Mesenchymal stem cell (in vitro differentiated cells and primary cell): ENCODE results near the gene DOCK2.

Experiments used
- DNase-seq: peaks from one replicate; pipeline ENCODE4 v3.0.0-alpha.2; 2013
- H2AFZ ChIP-seq: one replicate; pipeline ENCODE4 v1.6.1; 2013; ENCODE audit warnings: low read depth, mild to moderate bottlenecking, control low read depth, inconsistent platforms, low read length, moderate library complexity
- H2AK5ac ChIP-seq: 2 replicates; pipeline ENCODE4 v1.6.1; 2013; ENCODE audit warnings: low read length, moderate library complexity, mild to moderate bottlenecking, inconsistent platforms; ENCODE audit not compliant: severe bottlenecking
- H2BK120ac ChIP-seq: one replicate; pipeline ENCODE4 v1.6.1; 2013; ENCODE audit warnings: low read depth, mild to moderate bottlenecking, inconsistent platforms, low read length, moderate library complexity
- H2BK12ac ChIP-seq, 2 experiments: one replicate each; pipeline ENCODE4 v1.6.1; 2013; ENCODE audit warnings: inconsistent platforms in 2 of 2, low read length in 2 of 2, mild to moderate bottlenecking in 2 of 2, moderate library complexity in 2 of 2, control low read depth in 1 of 2
- H2BK15ac ChIP-seq: one replicate; pipeline ENCODE4 v1.6.1; 2013; ENCODE audit warnings: mild to moderate bottlenecking, low read depth, inconsistent platforms; ENCODE audit not compliant: poor library complexity, severe bottlenecking
- H2BK5ac ChIP-seq: 2 replicates; pipeline ENCODE4 v1.6.1; 2013; ENCODE audit warnings: low read depth, mild to moderate bottlenecking, low read length, control low read depth, inconsistent platforms; ENCODE audit not compliant: poor library complexity, severe bottlenecking
- H3K14ac ChIP-seq, 2 experiments: one replicate each; pipeline ENCODE4 v1.6.1; 2013; ENCODE audit warnings: inconsistent platforms in 2 of 2, low read length in 2 of 2, control low read depth in 1 of 2, mild to moderate bottlenecking in 1 of 2, moderate library complexity in 1 of 2
- H3K18ac ChIP-seq, 2 experiments: one replicate each; pipeline ENCODE4 v1.6.1; 2013; ENCODE audit warnings: inconsistent platforms in 2 of 2, low read length in 2 of 2, control low read depth in 1 of 2, low read depth in 1 of 2, mild to moderate bottlenecking in 1 of 2
- H3K23ac ChIP-seq, 2 experiments: one replicate each; pipeline ENCODE4 v1.6.1; 2013; ENCODE audit warnings: inconsistent platforms in 2 of 2, low read length in 2 of 2, mild to moderate bottlenecking in 2 of 2, moderate library complexity in 2 of 2, control low read depth in 1 of 2
- H3K27ac ChIP-seq: 2 replicates; pipeline ENCODE4 v1.5.1; 2013; ENCODE audit warnings: mild to moderate bottlenecking, moderate library complexity, low read length, control low read depth, inconsistent platforms; ENCODE audit not compliant: poor library complexity, severe bottlenecking
- H3K27me3 ChIP-seq, 2 experiments: 2 replicates each; pipeline versions ENCODE4 v1.6.1 to v1.7.0; 2013; ENCODE audit warnings: low read length in 2 of 2, mild to moderate bottlenecking in 2 of 2, moderate library complexity in 2 of 2, control low read depth in 1 of 2, inconsistent platforms in 1 of 2; ENCODE audit not compliant: control insufficient read depth in 1 of 2, insufficient read depth in 1 of 2
- H3K36me3 ChIP-seq, 2 experiments: 2 replicates each; pipeline versions ENCODE4 v1.6.1 to v1.7.0; 2013; ENCODE audit warnings: low read length in 2 of 2, control low read depth in 1 of 2, inconsistent platforms in 1 of 2, low read depth in 1 of 2, mild to moderate bottlenecking in 1 of 2; ENCODE audit not compliant: insufficient read depth in 2 of 2, control insufficient read depth in 1 of 2
- H3K4ac ChIP-seq, 2 experiments: one replicate each; pipeline ENCODE4 v1.6.1; 2013; ENCODE audit warnings: inconsistent platforms in 2 of 2, low read length in 2 of 2, mild to moderate bottlenecking in 2 of 2, moderate library complexity in 2 of 2, control low read depth in 1 of 2, low read depth in 1 of 2
- H3K4me1 ChIP-seq: 2 replicates; pipeline ENCODE4 v1.6.1; 2013; ENCODE audit warnings: low read depth, low read length, control low read depth; ENCODE audit not compliant: control insufficient read depth, insufficient read depth
- H3K4me2 ChIP-seq: 2 replicates; pipeline ENCODE4 v1.6.1; 2013; ENCODE audit warnings: low read length, mild to moderate bottlenecking, inconsistent platforms; ENCODE audit not compliant: poor library complexity, severe bottlenecking
- H3K4me3 ChIP-seq, 2 experiments: 2 replicates each; pipeline versions ENCODE4 v1.5.1 to v1.7.0; 2013; ENCODE audit warnings: low read length in 2 of 2, mild to moderate bottlenecking in 2 of 2, control low read depth in 1 of 2, low read depth in 1 of 2; ENCODE audit not compliant: insufficient read depth in 1 of 2
- H3K79me1 ChIP-seq: replicated peaks from 2 replicates; pipeline ENCODE4 v1.6.1; 2013; ENCODE audit warnings: mild to moderate bottlenecking, control low read depth, low read length, inconsistent platforms; ENCODE audit not compliant: poor library complexity, severe bottlenecking
- H3K9ac ChIP-seq: 2 replicates; pipeline ENCODE4 v1.7.0; 2013; ENCODE audit warnings: mild to moderate bottlenecking, low read length, moderate library complexity
- H3K9me3 ChIP-seq: 2 replicates; pipeline ENCODE4 v1.7.0; 2013; ENCODE audit warnings: mild to moderate bottlenecking, low read length; ENCODE audit not compliant: control insufficient read depth
- H4K8ac ChIP-seq: one replicate; pipeline ENCODE4 v1.6.1; 2013; ENCODE audit warnings: inconsistent platforms, mild to moderate bottlenecking, low read length, moderate library complexity
- H4K91ac ChIP-seq: one replicate; pipeline ENCODE4 v1.6.1; 2013; ENCODE audit warnings: mild to moderate bottlenecking, low read length, inconsistent platforms
- WGBS: methylation state at CpG from one replicate; pipeline ENCODE4 v1.1.7; 2013; ENCODE audit warnings: mixed read lengths; 5-methylcytosine and 5-hydroxymethylcytosine counted together

The DOCK2 gene

GRCh38 chr5:170103447-170103846 is 466.4 kb downstream of the DOCK2 start:
- H4K8ac ChIP-seq, result no peak overlapping the region
- no peak overlapping the region for H3K4me3 ChIP-seq
- no peak overlapping the region for H2AFZ ChIP-seq
- H2BK12ac ChIP-seq, result no peak overlapping the region
- no peak overlapping the region for H3K23ac ChIP-seq
- no peak overlapping the region for H2BK120ac ChIP-seq
- no peak overlapping the region for H2BK15ac ChIP-seq
- no peak overlapping the region for H2AK5ac ChIP-seq
- H2BK5ac ChIP-seq, result no peak overlapping the region
- no peaks in the 10 kb centered on the region for H3K36me3 ChIP-seq
- no peak overlapping the region for H3K4me2 ChIP-seq
- no peaks in the 10 kb centered on the region for H3K9me3 ChIP-seq
- 100% methylated on average over 1 of the region's 1 CpG for WGBS
- no peak overlapping the region for H3K18ac ChIP-seq
- H3K27ac ChIP-seq, result no peak overlapping the region
- DNase-seq, result no peak
- no peak overlapping the region for H4K91ac ChIP-seq
- H3K14ac ChIP-seq, result no peak overlapping the region
- peaks cover 4 to 36% of the 10 kb centered on the region in 2 experiments for H3K27me3 ChIP-seq
- H3K79me1 ChIP-seq, result no peaks in the 10 kb centered on the region
- peaks cover 1% of the 10 kb centered on the region for H3K4me1 ChIP-seq
- H3K9ac ChIP-seq, result no peak overlapping the region
- no peak overlapping the region for H3K4ac ChIP-seq

GRCh38 chr5:170104299-170104698 is 467.2 kb downstream of the DOCK2 start:
- H2BK120ac ChIP-seq, result no peak overlapping the region
- H2AK5ac ChIP-seq, result no peak overlapping the region
- H3K79me1 ChIP-seq, result no peaks in the 10 kb centered on the region
- no peak overlapping the region for H2BK15ac ChIP-seq
- 81% methylated on average over 5 of the region's 6 CpGs for WGBS
- no peak overlapping the region for H3K4me3 ChIP-seq
- H3K4ac ChIP-seq, result no peak overlapping the region
- H3K14ac ChIP-seq, result no peak overlapping the region
- H3K4me2 ChIP-seq, result no peak overlapping the region
- H4K8ac ChIP-seq, result no peak overlapping the region
- H3K23ac ChIP-seq, result no peak overlapping the region
- H2BK5ac ChIP-seq, result no peak overlapping the region
- H3K27ac ChIP-seq, result no peak overlapping the region
- peaks cover 9 to 44% of the 10 kb centered on the region in 2 experiments for H3K27me3 ChIP-seq
- no peak overlapping the region for H4K91ac ChIP-seq
- H2BK12ac ChIP-seq, result no peak overlapping the region
- H3K9me3 ChIP-seq, result no peaks in the 10 kb centered on the region
- no peaks in the 10 kb centered on the region for H3K36me3 ChIP-seq
- H3K9ac ChIP-seq, result no peak overlapping the region
- no peak overlapping the region for H2AFZ ChIP-seq
- no peak for DNase-seq
- H3K18ac ChIP-seq, result no peak overlapping the region
- peaks cover 3% of the 10 kb centered on the region for H3K4me1 ChIP-seq

- Histone ChIP-seq H2BK15ac (no peak overlapping the region), H3K36me3 (no peaks in the 10 kb centered on the region), H3K4me1 (peaks cover 3% of the 10 kb centered on the region), H2AK5ac (no peak overlapping the region), H2BK5ac (no peak overlapping the region), H3K9ac (no peak overlapping the region), H3K9me3 (no peaks in the 10 kb centered on the region), H3K18ac (no peak overlapping the region), H2BK12ac (no peak overlapping the region), H3K27ac (no peak overlapping the region), H3K23ac (no peak overlapping the region), H3K14ac (peak overlapping the region in 1 of 2 experiments; percentile 92), H4K91ac (no peak overlapping the region), H4K8ac (no peak overlapping the region), H3K4me2 (no peak overlapping the region), H2BK120ac (no peak overlapping the region), H3K4me3 (no peak overlapping the region), H3K27me3 (peaks cover 11 to 49% of the 10 kb centered on the region in 2 experiments), H3K4ac (no peak overlapping the region), H2AFZ (peak overlapping the region; percentile 14), H3K79me1 (no peaks in the 10 kb centered on the region)
- WGBS, result 93% methylated on average over 12 of the region's 26 CpGs
- no peak for DNase-seq
Measured at GRCh38 chr5:170104710-170105109, 467.6 kb downstream of the DOCK2 start.

GRCh38 chr5:170105642-170106611 is 468.9 kb downstream of the DOCK2 start, which contains the start of gene FOXI1:
TSS of gene FOXI1 (plus strand) at chr5:170105897. CDS start at chr5:170105958, 61 bp downstream.
- peaks cover 3% of the 10 kb centered on the region for H3K4me1 ChIP-seq
- H2AFZ ChIP-seq, result peak within 1 kb of the TSS; percentile 14

More at GRCh38 chr5:170105642-170106611, 468.9 kb downstream of the DOCK2 start, which contains the start of gene FOXI1:
- H3K4ac ChIP-seq, result no peak within 1 kb of the TSS
- no peak within 1 kb of the TSS for H2BK12ac ChIP-seq
- no peak within 1 kb of the TSS for H3K4me2 ChIP-seq
- H3K79me1 ChIP-seq, result no peaks in the 10 kb centered on the region
- H3K4me3 ChIP-seq, result no peak within 1 kb of the TSS
- H3K9me3 ChIP-seq, result no peaks in the 10 kb centered on the region
- no peak within 1 kb of the TSS for H4K8ac ChIP-seq
- H2AK5ac ChIP-seq, result no peak within 1 kb of the TSS
- 90% methylated on average over 49 of the region's 53 CpGs for WGBS
- peaks cover 22 to 57% of the 10 kb centered on the region in 2 experiments for H3K27me3 ChIP-seq
- no peak within 1 kb of the TSS for H2BK5ac ChIP-seq
- no peak within 1 kb of the TSS for H3K18ac ChIP-seq
- no peak for DNase-seq
- H2BK15ac ChIP-seq, result no peak within 1 kb of the TSS
- H4K91ac ChIP-seq, result no peak within 1 kb of the TSS
- peak within 1 kb of the TSS in 1 of 2 experiments; percentile 92 for H3K14ac ChIP-seq
- H3K36me3 ChIP-seq, result no peaks in the 10 kb centered on the region
- no peak within 1 kb of the TSS for H3K9ac ChIP-seq
- H3K27ac ChIP-seq, result no peak within 1 kb of the TSS
- H3K23ac ChIP-seq, result no peak within 1 kb of the TSS
- no peak within 1 kb of the TSS for H2BK120ac ChIP-seq
